GM21515 (cell line): ENCODE measurements around the gene AUTS2.

Experiments used
- ATAC-seq: cut with Tn5 transposase; IDR thresholded peaks from one replicate; pipeline ENCODE4 v1.9.1; 2021; ENCODE audit not compliant: unreplicated experiment

The AUTS2 gene

DNA sequence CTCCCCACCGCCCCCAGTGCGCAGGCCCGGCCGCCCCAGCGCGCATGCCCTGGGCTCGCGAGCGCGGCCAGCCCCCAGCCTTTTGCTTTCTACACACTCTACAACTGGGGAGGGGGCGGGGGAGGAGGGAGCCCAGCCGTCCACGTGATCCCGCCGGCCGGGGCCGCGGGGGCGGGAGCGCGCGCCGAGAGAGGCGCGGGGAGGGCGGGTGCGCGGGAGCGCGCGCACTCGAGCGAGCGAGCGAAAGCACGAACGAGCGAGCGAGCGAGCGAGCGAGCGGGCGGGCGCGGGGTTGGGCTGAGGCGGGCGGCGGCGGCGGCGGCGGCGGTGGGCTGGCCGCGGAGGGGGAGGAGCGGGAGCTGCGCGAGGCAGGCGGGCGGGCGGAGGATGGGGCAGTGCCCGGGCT, at the start of gene AUTS2:
AUTS2 (plus strand) TSS at position 395 of the 406 bp plus-strand sequence. CDS start 1,179 bp downstream, outside the sequence.
- ATAC-seq: peak; percentile 45

GRCh38 chr7:69550991-69551390, 47.3 kb upstream of the AUTS2 start:
- no peak for ATAC-seq

DNA sequence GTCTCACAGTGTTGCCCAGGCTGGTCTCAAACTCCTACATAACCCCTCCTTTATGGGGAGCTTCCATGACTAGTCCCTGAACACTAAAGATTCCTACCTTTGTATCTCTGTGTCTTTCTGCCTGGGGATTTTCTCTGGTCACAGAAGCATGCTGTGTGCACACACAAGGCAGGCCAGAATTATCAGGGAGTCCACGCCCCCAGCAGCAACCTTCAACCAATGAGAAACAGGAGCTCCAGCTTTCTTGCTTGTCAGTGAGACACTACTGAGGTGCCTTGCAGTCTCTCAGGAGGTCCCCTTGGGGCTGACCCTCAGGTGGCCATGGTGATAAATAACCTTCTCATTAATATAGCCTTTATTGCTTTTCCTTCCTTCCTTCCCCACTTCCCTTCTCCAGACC, 45.1 kb upstream of the AUTS2 start:
- ATAC-seq: no peak

DNA sequence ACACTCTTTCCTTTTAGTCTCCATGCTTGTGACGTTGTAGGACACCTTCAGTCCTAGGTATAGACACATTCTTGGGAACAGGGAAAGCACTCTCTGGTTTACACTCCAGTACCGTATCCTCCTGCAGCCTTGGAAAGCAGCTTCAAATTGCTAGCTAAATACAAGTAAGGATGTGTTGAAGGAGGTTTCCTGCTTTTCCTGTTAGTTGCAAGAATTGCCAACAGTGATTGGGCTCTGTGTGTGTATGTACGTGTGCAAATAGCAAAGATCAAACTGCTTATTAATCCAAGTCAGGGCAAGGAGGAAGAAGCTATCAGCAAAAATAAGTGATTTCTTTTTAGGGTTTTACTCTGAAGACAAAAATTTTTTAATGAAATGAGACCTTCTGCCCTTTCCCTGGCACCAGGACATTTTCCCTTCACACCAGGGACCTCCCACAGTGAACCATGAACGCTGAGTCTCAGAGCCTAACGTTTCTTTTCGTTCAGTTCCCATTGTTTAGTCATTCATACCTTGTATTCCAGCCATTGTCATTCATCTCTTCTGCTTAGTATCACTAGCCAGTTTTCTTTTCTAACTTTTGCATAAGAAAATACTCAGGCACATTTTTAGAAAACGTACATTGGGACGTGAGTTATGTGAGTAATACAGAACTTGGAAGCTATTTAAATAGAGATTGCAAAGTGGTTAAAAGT, 36.9 kb upstream of the AUTS2 start:
- ATAC-seq: no peak

- ATAC-seq: no peak
Observed at GRCh38 chr7:69564454-69565417, 33.5 kb upstream of the AUTS2 start.

- ATAC-seq: no peak
Observed at GRCh38 chr7:69567800-69568199, 30.5 kb upstream of the AUTS2 start.

- ATAC-seq: no peak
Observed at GRCh38 chr7:69568266-69568665, 30.0 kb upstream of the AUTS2 start.

GRCh38 chr7:69575651-69576050, 22.6 kb upstream of the AUTS2 start:
- no peak for ATAC-seq

- no peak for ATAC-seq
Observed at GRCh38 chr7:69577221-69577620, 21.1 kb upstream of the AUTS2 start.

DNA sequence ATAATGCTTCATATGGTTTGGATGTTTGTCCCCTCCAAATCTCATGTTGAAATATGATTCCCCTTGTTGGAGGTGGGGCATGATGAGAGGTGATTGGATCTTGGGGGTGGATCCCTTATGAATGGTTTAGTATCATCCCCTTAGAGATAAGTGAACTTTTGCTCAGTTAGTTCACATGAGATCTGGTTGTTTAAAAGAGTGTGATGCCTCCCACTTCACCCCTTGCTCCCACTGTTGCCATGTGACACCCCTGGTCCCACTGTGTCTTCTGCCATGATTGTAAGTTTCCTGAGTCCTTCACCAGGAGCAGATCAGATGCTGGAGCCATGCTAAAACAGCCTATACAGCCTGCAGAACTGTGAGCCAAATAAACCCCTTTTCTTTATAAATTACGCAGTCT, 13.1 kb upstream of the AUTS2 start:
- no peak for ATAC-seq

GRCh38 chr7:69586321-69586720, 12.0 kb upstream of the AUTS2 start:
- no peak for ATAC-seq

GRCh38 chr7:69588773-69589172, 9.5 kb upstream of the AUTS2 start:
- no peak for ATAC-seq

DNA sequence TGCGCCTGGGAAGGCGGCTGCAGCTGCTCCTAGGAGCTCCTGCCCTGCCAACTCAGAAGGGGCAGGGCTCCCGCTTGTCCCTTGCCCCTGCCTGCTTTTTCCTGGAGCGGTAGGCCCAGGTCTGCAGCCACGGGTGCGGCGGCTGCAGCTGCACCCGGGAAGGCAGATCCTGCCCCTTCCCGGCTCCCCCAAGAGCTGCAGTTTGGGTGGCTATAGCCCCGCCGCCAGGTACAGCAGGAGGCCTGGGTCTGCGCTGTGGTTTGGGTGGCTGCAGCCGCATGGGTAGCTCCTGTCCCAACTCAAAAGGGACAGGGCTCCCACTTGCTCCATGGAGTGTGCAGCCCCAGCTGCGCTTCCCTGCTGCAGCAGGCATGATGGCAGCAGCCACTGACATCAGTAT, 6.5 kb upstream of the AUTS2 start:
- no peak for ATAC-seq

DNA sequence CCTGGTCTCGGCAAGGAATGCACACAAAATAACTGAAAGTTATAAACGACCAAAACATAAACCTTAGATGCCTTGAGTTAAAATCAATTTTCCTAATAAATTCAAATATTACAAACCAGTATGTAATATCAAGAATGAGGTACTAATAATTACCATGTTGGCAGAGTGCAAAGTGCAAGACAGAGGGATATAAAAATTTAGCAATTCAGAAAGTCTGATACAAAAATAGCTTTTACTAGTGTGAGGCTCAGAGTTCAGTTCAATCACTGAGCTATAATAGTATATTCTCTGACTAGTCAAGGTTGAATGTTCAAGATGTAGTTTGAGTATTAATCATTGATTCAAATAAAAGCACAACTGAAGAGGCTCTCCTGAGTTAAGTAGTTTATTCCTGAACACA, 4.8 kb upstream of the AUTS2 start:
- no peak for ATAC-seq

DNA sequence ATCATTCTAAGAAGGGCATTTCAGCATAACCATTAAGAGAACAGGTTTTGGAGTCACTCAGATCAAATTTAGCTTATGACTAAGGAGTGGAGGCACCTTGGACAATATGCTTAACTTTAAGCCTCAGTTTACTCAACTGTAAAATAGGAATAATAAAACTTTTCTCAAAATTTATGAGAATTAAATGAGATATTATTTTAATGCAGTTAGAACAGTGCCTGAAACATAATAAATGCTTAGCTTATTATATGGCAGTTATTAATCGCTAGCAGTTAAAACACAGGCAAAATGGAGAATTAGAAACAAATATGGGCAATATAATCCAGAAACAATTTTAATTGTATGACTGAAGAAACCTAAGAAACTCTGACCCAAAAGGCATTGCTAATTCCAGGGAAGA, 2.9 kb upstream of the AUTS2 start:
- no peak for ATAC-seq

DNA sequence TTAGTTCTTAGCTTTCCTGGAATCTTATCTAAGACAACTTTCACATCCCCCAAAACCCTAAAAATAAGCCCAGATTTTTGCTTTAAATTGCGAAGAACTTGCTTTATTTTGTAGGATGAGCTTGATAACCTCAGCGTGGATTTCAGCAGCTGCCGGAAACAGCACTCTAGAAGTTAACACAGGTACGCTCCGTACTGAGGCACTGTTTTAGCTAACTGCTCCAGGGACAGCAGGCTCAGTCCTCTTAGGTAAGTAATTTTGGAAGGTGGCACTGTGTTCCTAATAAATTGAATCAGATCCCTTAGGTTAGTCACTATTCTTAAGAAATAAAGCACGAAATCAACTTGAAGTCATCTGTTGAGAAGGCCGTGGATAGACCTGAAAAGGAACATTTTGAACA, 2.2 kb upstream of the AUTS2 start:
- no peak for ATAC-seq

DNA sequence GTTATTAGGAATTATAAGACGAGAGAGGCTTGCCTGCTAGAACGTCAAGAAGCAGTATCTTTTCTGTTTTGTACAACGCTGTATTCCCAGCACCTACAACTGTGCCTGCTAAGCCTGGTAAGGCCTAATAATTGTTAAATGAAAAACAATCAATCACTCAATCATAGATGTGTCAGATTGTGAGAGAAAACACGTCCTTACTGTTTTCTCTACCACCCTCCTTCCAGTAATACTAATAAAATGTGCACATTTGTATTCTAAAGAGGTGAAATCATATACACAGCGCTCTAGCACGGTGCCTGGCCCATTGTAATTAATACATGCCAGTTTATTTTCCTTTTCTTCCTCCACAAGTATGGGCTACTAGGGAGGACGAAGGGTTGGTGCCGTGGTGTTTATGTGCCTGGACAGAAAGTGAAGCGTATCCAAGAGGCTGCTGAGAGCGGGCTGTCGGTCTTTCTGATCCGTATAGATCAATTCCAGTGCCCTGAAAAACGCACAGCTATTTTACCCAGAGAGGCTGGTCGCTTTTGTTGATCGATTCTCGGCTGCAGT, 1.5 kb upstream of the AUTS2 start:
- no peak for ATAC-seq

GRCh38 chr7:69597278-69598076, 798 bp upstream of the AUTS2 start:
- peak; percentile 19 for ATAC-seq

DNA sequence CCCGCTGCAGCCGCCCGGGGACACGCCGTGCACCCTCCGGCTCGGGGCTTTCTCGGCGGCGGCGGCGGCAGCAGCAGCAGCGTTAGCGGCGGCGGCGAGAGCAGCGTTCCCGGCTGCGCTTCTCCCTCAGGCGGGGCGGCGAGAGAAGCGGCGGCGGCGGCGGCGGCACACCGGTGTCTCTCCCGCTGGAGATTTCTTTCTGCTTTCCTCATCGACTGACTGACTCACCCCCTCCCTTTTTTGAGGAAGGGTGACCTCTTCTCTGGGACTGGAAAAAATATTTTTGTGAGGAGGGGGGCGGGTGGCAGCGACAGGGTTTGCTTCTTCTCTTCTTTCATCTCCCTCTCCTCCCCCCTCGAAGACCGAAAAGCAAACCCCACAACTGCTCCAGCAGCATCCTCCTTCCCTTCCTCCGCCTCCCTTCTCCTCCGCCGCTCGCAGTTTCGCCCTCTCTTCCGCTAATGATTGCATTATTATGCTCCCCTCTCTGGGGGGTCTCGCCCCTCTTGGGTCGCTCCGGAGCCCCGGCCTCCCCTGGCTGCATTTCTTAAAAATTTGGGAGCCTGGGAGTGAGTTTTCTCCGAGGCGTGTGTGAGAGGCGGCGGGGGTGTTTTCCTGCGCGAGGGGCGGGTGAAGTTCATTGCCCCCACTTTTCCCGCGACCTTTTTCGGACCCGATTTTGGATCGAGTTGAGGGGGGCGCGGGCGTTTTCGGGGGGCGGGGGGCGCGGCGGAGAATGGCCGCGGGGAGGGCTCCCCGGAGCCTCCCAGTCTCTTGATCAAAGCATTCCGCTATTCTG, 411 bp downstream of the AUTS2 start:
- no peak for ATAC-seq

- no peak for ATAC-seq
Observed at GRCh38 chr7:69599286-69599954, 1.1 kb downstream of the AUTS2 start.
